GM03348 (cell line): ENCODE measurements around the gene TAOK3.
"Not testable (repeated sequence)": the region's sequence is repeated elsewhere in the genome, so short reads cannot be mapped to it uniquely, and the experiment has no call there.

Experiments used
- DNase-seq: peaks from one replicate; pipeline ENCODE4 v3.0.0; 2012; ENCODE audit warnings: low spot score

Gene TAOK3

DNA sequence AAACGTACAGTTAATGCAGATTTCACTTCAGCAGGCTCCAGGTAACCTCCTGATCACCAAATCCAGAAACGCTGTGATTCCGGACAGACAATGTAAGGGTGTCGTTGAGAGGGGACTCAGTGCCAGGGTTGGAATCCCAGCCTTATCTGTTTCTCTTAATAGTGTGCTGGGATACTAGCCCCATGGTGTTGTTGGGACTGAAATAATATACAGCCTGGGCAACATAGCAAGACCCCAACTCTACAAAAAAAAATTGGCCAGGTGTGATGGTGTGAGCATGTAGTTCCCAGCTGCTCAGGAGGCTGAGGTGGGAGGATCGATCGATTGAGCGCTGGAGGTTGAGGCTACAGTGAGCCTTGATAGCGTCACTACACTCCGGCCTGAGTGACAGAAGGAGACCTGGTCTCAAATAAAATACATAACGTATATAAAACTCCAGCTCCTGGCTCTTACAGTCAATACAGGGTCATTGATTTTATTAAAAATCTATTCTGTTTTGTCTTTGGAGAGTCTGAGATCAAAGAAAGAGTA, 235.5 kb downstream of the TAOK3 start:
- no peak for DNase-seq

- peak; percentile 62 for DNase-seq
Observed at GRCh38 chr12:118136559-118137003, 236.1 kb downstream of the TAOK3 start.

GRCh38 chr12:118135788-118136558, 236.7 kb downstream of the TAOK3 start, which contains the start of gene PEBP1:
PEBP1 (plus strand) TSS chr12:118136124; CDS start chr12:118136210, 86 bp downstream.
- DNase-seq, result peak; percentile 99

DNA sequence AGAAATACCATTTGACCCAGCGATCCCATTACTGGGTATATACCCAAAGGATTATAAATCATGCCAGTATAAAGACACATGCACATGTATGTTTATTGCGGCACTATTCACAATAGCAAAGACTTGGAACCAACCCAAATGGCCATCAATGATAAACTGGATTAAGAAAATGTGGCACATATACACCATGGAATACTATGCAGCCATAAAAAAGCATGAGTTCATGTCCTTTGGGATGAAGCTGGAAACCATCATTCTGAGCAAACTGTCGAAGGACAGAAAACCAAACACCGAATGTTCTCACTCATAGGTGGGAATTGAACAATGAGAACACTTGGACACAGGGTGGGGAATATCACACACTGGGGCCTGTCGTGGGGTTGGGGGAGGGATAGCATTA, 243.3 kb downstream of the TAOK3 start:
- not testable (repeated sequence) for DNase-seq

GRCh38 chr12:118127867-118128266, 244.8 kb downstream of the TAOK3 start:
- no peak for DNase-seq

DNA sequence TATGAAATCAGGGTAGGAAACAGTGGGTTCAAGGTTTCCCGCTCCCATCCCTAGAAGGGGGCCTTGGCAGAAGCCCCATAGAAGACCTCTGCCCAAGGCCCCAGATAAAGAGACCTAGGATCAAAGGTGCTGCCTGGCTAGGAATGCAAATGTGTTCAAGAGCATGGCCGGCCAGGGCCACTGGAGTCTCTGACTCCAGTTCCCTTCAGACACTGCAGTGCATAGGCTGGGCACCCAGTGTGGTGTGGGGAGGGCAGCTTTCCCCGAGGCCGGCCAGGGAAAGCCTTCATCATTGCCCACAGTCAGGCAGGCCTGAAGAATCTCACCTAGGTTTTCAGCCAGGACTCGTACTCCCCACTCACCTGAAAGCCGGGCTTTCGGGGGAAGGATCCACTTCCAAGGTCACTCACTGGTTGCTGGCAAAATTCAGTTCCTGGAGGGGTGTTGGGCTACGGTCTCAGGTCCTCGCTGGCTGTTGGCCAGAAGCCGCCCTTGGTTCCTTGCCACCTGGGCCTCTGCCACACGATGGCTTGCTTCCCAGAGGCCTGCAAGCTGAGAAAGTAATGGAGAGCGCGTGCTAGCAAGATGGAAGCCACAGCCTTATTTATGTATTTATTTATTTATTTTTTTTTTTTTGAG, 246.5 kb downstream of the TAOK3 start:
- no peak for DNase-seq

DNA sequence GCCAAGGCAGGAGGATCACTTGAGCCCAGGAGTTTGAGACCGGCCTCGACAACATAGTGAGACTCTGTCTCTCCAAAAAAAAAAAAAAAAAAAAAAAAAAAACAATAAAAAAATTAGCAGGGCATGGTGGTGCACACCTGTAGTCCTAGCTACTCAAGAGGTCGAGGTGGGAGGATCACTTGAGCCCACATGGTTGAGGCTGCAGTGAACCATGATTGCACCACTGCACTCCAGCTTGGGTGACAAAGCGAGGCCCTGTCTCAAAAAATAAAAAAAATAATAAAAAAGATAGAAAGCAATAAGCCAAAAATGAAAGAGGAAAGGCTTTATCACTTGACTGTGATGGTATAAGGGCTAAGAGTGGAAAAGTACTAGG, 247.0 kb downstream of the TAOK3 start:
- no peak for DNase-seq

DNA sequence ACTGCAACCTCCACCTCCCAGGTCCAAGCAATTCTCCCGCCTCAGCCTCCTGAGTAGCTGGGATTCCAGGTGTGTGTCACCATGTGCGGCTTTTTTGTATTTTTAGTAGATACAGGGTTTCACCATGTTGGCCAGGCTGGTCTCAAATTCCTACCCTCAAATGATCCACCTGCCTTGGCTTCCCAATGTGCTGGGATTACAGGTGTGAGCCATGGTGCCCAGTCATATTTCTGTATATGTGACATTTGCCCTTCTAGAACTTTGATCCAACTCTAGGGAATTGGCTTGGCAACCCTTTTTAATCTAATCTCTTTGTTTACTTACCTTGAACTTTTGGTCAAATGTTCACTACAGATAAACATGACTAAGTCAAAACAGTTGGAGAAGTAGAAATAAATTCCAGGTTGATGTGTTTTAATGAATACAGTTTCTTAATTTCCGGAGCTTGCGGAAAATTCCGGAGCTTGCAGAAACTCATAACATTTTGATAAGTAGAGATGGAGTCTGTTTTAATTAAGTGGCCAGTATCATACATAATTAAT, 248.3 kb downstream of the TAOK3 start:
- DNase-seq, result no peak

DNA sequence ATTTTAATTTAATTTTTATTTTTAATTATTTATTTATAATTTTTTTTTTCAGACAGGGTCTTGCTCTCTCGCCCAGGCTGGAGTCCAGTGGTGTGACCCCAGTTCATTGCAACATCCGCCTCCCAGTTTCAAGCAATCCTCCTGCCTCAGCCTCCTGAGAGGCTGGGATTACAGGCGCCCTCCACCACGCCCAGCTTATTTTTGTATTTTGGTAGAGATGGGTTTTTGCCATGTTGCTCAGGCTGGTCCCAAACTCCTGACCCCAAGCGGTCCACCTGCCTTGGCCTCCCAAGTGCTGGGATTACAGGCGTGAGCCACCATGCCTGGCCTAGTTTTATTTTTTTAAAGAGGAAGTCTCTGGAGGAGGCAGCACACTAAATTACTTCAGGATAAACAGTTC, 250.4 kb downstream of the TAOK3 start:
- no peak for DNase-seq

DNA sequence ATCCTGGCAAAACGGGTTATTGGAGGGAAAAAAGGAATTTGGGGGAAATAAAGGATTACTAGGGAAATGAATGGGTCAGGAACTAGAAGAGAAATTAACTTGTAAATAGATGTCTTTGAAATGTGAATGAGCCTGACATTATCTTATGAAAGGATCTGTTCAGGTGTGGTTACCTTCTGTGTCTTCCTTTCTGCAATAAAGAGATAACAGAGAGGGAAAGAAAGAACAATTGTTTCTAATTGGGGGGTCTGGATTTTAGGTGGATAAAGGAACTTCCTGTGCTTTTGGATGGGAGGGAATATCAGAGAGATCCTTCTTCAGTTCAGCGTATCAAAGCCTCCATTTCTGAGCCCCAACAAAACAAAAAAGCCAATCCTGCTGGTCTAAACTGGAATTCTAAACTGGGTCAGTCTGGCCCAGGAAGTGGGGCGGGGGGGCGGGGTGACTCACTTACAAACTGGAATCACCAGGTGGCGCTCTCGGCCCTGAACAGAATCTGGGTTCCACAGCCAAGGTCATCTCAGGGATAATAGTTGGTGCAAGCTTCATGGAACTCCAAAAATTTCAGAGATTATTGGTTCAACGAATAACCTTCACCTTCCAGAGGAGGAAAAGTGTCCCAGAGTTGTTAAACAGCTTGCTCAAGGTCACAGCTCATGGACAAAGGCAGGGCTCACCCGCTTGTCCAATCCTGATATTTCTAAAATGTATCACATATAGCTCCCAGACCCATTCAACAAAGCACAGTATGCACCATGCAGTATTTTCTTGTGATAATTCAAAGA, 251.9 kb downstream of the TAOK3 start:
- DNase-seq, result peak; percentile 92

- no peak for DNase-seq
Observed at GRCh38 chr12:118119449-118119879, 253.2 kb downstream of the TAOK3 start.

- DNase-seq, result no peak
Observed at GRCh38 chr12:118109088-118109487, 263.6 kb downstream of the TAOK3 start.

DNA sequence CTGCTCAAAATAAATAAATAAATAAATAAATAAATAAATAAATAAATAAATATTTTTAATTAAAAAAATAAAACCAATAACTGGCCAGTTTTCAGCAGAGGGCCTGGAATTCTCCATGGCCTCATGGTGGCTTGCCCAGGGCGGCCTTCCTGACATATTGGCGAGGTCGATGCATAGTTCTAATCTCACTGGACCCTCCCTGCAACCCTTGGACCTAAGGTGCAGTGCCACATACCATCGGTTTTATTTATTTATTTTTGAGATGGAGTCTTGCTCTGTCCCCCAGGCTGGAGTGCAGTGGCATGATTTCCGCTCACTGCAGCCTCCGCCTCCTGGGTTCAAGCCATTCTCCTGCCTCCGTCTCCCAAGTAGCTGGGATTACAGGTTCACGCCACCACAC, 265.0 kb downstream of the TAOK3 start:
- no peak for DNase-seq

DNA sequence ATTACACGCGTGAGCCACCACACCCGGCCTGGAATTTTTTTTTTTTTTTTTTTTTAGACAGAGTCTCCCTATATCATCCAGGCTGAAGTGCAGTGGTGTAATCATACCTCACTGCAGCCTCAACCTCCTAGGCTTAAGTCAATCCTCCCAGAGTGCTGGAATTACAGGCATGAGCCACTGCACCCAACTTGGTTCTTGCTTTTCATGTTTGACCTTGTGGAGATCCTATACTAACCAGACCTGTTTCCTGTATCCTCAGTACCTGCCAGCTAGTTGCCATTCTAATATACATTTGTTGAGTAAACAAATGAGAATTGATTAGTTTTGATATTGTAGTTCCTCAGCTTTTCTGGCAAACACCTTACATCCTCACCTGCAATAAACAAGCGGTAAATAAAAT, 265.7 kb downstream of the TAOK3 start:
- no peak for DNase-seq

DNA sequence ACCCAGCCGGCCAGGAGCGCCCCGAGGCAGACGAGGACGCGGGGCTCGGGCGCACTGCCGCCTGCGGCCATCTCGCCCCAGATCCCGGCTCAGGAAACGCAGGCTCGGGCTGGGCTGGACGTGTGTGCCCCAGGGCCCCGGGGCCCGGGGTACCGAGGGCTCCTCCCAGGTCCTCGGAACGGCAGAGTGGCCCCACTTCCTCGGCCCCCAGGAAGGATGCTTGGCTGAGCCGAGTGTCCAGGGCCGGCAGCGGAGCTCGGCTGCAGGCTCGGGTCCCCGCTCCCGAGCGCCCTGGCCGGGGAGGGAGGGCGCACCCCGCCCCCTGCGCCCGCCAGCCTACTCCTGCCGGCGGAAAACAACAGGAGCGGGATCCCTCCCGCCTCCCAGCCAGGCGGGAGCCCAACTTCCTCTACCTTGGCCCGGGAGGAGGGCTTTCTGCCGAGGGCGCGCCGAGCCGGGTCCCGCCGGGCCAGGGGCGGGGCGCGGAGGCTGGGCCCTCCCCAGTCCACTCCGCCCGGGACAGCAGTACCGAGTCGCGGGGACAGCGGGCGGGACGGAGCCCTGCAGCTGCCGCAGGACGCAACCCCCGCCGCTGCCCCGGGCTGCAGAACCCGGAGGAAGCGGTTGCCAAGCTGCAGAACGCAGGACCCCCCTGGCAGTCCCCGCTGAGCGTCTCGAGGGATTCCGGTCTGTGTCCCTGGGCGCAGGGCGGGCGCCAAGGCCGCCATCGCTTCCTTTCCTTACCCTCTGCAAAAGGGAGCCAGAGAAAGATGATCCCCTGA, 268.9 kb downstream of the TAOK3 start, which contains the start of gene VSIG10:
Gene VSIG10 (minus strand): TSS at position 411 of the 782 bp plus-strand sequence. CDS start 340 bp downstream, at position 71.
- DNase-seq, result peak; percentile 94

DNA sequence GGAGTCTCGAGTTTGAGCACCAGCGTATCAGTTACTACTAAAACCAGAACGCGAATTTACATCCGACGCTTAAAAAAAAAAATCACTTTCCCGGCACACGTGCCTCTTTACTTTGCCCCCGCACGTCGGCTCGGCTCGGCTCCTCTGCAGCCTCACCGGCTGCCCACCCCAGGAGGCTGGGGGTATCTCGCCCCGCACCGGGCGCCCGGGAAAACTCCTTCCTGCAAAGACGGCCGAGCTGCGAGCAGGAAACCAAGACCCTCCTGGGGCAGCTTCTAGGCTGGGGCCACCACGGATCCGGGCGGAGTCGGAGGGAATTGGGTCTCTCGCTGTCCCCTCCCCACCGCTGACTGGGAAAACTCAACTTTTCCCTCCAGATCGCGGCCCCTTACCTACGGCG, 269.5 kb downstream of the TAOK3 start:
- peak; percentile 42 for DNase-seq

- DNase-seq, result peak; percentile 14
Observed at GRCh38 chr12:118102609-118103008, 270.1 kb downstream of the TAOK3 start.

GRCh38 chr12:118102070-118102469, 270.6 kb downstream of the TAOK3 start:
- DNase-seq, result no peak

GRCh38 chr12:118101051-118101450, 271.7 kb downstream of the TAOK3 start:
- DNase-seq, result no peak
